Prostate gland (tissue), 2 donors: ENCODE data around the gene XBP1.

Experiments used
- CTCF ChIP-seq, 4 experiments: fragments of 200-600 bp in 2 of 4; fragments of 450-650 bp in 2 of 4; sonication (generic) in 2 of 4; IDR thresholded peaks; 1 replicate in 3 of 4; 2 replicates in 1 of 4; pipeline ENCODE4 v1.5.1; 2016 to 2019; ENCODE audit warnings: antibody characterized with exemption in 4 of 4, mild to moderate bottlenecking in 2 of 4, moderate library complexity in 2 of 4
- POLR2A ChIP-seq: fragments of 450-650 bp; IDR thresholded peaks from one replicate; pipeline ENCODE4 v1.6.1; 2016; ENCODE audit warnings: antibody characterized with exemption, mild to moderate bottlenecking
- POLR2AphosphoS5 ChIP-seq: sonication (generic); formaldehyde crosslinking; IDR thresholded peaks from one replicate; pipeline ENCODE4 v1.6.1; 2017; ENCODE audit warnings: antibody characterized with exemption

- TF ChIP-seq CTCF (IDR thresholded peaks at IDR 0.05): no peak
- TF ChIP-seq POLR2AphosphoS5: no peak
- TF ChIP-seq POLR2A: no peak
These were observed 39.0 kb downstream of the XBP1 start for GRCh38 chr22:28761449-28761755.
